GM12878 (cell line): ENCODE results near the gene JMY. TPM values are rescaled to one million over a fixed set of nuclear protein-coding genes. Genes with fewer than 3 reads are reported as not detected.

ENCODE experiments used
- ATAC-seq: fragments of 200-7000 bp; cut with Tn5 transposase; 3 replicates; pipeline ENCODE4 v1.9.1; 2020; ENCODE audit warnings: mild to moderate bottlenecking, moderate library complexity
- BruUV-seq: library from RNA; stranded (reverse); fragments of 400-500 nt; replicated peaks from 2 replicates; lab custom pipeline; 2021; lab: Mats Ljungman, UMichigan
- CTCF ChIA-PET: fragments of 300-600 bp; sonication (Branson Sonifier 250); formaldehyde crosslinking; extraction: SDS; loops from one replicate; lab custom pipeline; 2021; ENCODE audit warnings: inconsistent platforms; lab: Yijun Ruan, JAX
- POLR2A ChIA-PET: fragments of 350-600 bp; formaldehyde crosslinking; extraction: SDS; loops from one replicate; lab custom pipeline; 2021; ENCODE audit warnings: inconsistent platforms; lab: Charles Lee
- RAD21 ChIA-PET: fragments of 300-600 bp; sonication (Branson Sonifier 250); formaldehyde crosslinking; loops from one replicate; lab custom pipeline; 2023; ENCODE audit warnings: antibody characterized with exemption; ENCODE audit not compliant: unreplicated experiment; lab: Charles Lee
- SMC1A ChIA-PET: fragments of 300-600 bp; sonication (Branson Sonifier 250); formaldehyde crosslinking; loops from one replicate; lab custom pipeline; 2023; ENCODE audit not compliant: unreplicated experiment, uncharacterized antibody; lab: Charles Lee
- DNase-seq: peaks from one replicate; pipeline ENCODE4 v3.0.0-alpha.2; 2011; ENCODE audit warnings: low read depth, low spot score
- FAIRE-seq: peaks from 3 replicates; lab custom pipeline; 2011; peaks lifted over from hg19 to GRCh38; lab: Jason Lieb, UNC
- H2AFZ ChIP-seq: 2 replicates; pipeline ENCODE4 v1.6.0; 2011; ENCODE audit warnings: low read depth, low read length, control low read depth; ENCODE audit not compliant: control insufficient read depth
- H3K27ac ChIP-seq: 2 replicates; pipeline ENCODE4 v1.5.1; 2011; ENCODE audit warnings: control low read depth; ENCODE audit not compliant: control insufficient read depth, insufficient read depth
- H3K27me3 ChIP-seq, 2 experiments: replicated peaks in 1 of 2; 2 replicates each; pipeline versions ENCODE4 v1.6.0 to v1.6.1; 2011; ENCODE audit warnings: low read length in 1 of 2; ENCODE audit not compliant: control insufficient read depth in 2 of 2, insufficient read depth in 2 of 2
- H3K36me3 ChIP-seq, 2 experiments: 2 replicates each; pipeline ENCODE4 v1.5.1; 2011; ENCODE audit warnings: low read length in 1 of 2; ENCODE audit not compliant: control insufficient read depth in 2 of 2, insufficient read depth in 2 of 2
- H3K4me1 ChIP-seq: 2 replicates; pipeline ENCODE4 v1.6.1; 2011; ENCODE audit warnings: mild to moderate bottlenecking, low read length, moderate library complexity, mixed read lengths; ENCODE audit not compliant: control insufficient read depth, insufficient read depth
- H3K4me2 ChIP-seq: 2 replicates; pipeline ENCODE4 v1.6.0; 2011; ENCODE audit warnings: control low read depth; ENCODE audit not compliant: control insufficient read depth, insufficient read depth
- H3K4me3 ChIP-seq: fragments of 200-600 bp; sonication (generic); 2 replicates; pipeline ENCODE4 v1.5.1; 2016
- H3K79me2 ChIP-seq: 2 replicates; pipeline ENCODE4 v1.6.0; 2011; ENCODE audit warnings: low read length; ENCODE audit not compliant: control insufficient read depth, insufficient read depth
- H3K9ac ChIP-seq: 2 replicates; pipeline ENCODE4 v1.8.0; 2011; ENCODE audit warnings: low read length, control low read depth, mixed read lengths; ENCODE audit not compliant: control insufficient read depth, insufficient read depth
- H3K9me3 ChIP-seq: replicated peaks from 3 replicates; pipeline ENCODE4 v1.5.1; 2011; ENCODE audit warnings: mild to moderate bottlenecking, low read length; ENCODE audit not compliant: control insufficient read depth, insufficient read depth
- H4K20me1 ChIP-seq: 2 replicates; pipeline ENCODE4 v1.6.0; 2011; ENCODE audit not compliant: control insufficient read depth, insufficient read depth
- CREB1 ChIP-seq: IDR thresholded peaks from 2 replicates; pipeline ENCODE4 v1.6.1; 2012; ENCODE audit warnings: low read depth, mild to moderate bottlenecking, inconsistent platforms
- ESRRA ChIP-seq: IDR thresholded peaks from 2 replicates; pipeline ENCODE4 v1.6.1; 2012; ENCODE audit warnings: mild to moderate bottlenecking, low read length, improper control_type of control experiment
- IKZF1 ChIP-seq: fragments of 450-650 bp; conservative IDR thresholded peaks from 2 replicates; pipeline ENCODE4 v1.6.1; 2017; ENCODE audit warnings: antibody characterized with exemption, mild to moderate bottlenecking
- MEF2B ChIP-seq: fragments of 450-650 bp; IDR thresholded peaks from 2 replicates; pipeline ENCODE4 v1.6.1; 2018; ENCODE audit warnings: mild to moderate bottlenecking, moderate library complexity; ENCODE audit not compliant: partially characterized antibody, poor library complexity, severe bottlenecking
- NBN ChIP-seq: fragments of 450-650 bp; IDR thresholded peaks from 2 replicates; pipeline ENCODE4 v1.6.1; 2016
- PBX3 ChIP-seq: IDR thresholded peaks from 2 replicates; pipeline ENCODE4 v1.6.1; 2011; ENCODE audit warnings: mild to moderate bottlenecking, low read depth, low read length, moderate library complexity; ENCODE audit not compliant: insufficient replicate concordance
- POU2F2 ChIP-seq: IDR thresholded peaks from 3 replicates; pipeline ENCODE4 v1.6.1; 2011; ENCODE audit warnings: low read depth, mild to moderate bottlenecking, low read length, borderline replicate concordance
- RELB ChIP-seq: fragments of 450-650 bp; IDR thresholded peaks from 2 replicates; pipeline ENCODE4 v1.6.1; 2017; ENCODE audit warnings: low read depth, mild to moderate bottlenecking, moderate library complexity
- RFX5 ChIP-seq: IDR thresholded peaks from 2 replicates; pipeline ENCODE4 v1.6.1; 2011; ENCODE audit warnings: low read depth, low read length, improper control_type of control experiment
- SIX5 ChIP-seq: IDR thresholded peaks from 2 replicates; pipeline ENCODE4 v1.6.1; 2011; ENCODE audit warnings: mild to moderate bottlenecking, low read depth, low read length, moderate library complexity; ENCODE audit not compliant: severe bottlenecking
- SPI1 ChIP-seq: IDR thresholded peaks from 2 replicates; pipeline ENCODE4 v1.6.1; 2011; ENCODE audit warnings: low read depth, mild to moderate bottlenecking, low read length, moderate library complexity, borderline replicate concordance; ENCODE audit not compliant: insufficient read depth
- ZBTB4 ChIP-seq: fragments of 450-650 bp; formaldehyde crosslinking; IDR thresholded peaks from 2 replicates; pipeline ENCODE4 v1.4.0; 2022; ENCODE audit warnings: mild to moderate bottlenecking, moderate library complexity
- ZNF622 ChIP-seq: fragments of 450-650 bp; IDR thresholded peaks from 2 replicates; pipeline ENCODE4 v1.6.1; 2017; ENCODE audit warnings: mild to moderate bottlenecking, inconsistent platforms
- ZNF687 ChIP-seq: fragments of 450-650 bp; IDR thresholded peaks from 2 replicates; pipeline ENCODE4 v1.6.1; 2017; ENCODE audit warnings: mild to moderate bottlenecking, moderate library complexity
- in situ Hi-C: fragments of 300-500 bp; cut with MboI; formaldehyde crosslinking; loops from 9 replicates; pipeline ENCODE4 v1.14.3; 2018; ENCODE audit warnings: mixed read lengths
- intact Hi-C: fragments of 100-400 bp; cut with micrococcal nuclease; formaldehyde crosslinking; loops from one replicate; pipeline ENCODE4 v1.14.2; 2022; ENCODE audit not compliant: unreplicated experiment
- polyA plus RNA-seq, 11 experiments: library from polyadenylated mRNA; depleted of rRNA in 4 of 11; unstranded in 6 of 11; stranded (reverse) in 5 of 11; fragments of >200 nt; fragmentation: Nextera tagmentation in 4 of 11; fragmentation: Illumina TruSeq in 1 of 11; extraction: Ambion mirVana in 4 of 11; extraction: Trizol in 1 of 11; gene quantifications; 1 replicate in 1 of 11; 2 replicates in 10 of 11; pipeline versions ENCODE4 v1.2.1 to v1.2.3, GENCODE V29; 2011 to 2016; ENCODE audit warnings: inconsistent platforms in 2 of 11, missing spikeins in 2 of 11, low read depth in 1 of 11
- total RNA-seq, 4 experiments: library from RNA; depleted of rRNA in 3 of 4; stranded (reverse); fragments of >200 nt in 3 of 4; fragmentation: Illumina TruSeq in 1 of 4; extraction: Trizol in 1 of 4; gene quantifications; 2 replicates each; pipeline versions ENCODE4 v1.2.1 to v1.2.3, GENCODE V29; 2013 to 2021

JMY gene
- total and polyA plus RNA-seq, 10 of the 15 experiments (the other 5 are each of a cell fraction or from before 2014, with no cell fraction given) = 0.63 to 4.8 (median 2.4) TPM

- Histone ChIP-seq H3K36me3 (no peaks in the 10 kb centered on the region), H4K20me1 (no peaks in the 10 kb centered on the region), H3K4me1 (no peaks in the 10 kb centered on the region), H3K27me3 (no peaks in the 10 kb centered on the region), H3K27ac (no peak overlapping the region), H3K4me3 (no peak overlapping the region), H3K79me2 (no peaks in the 10 kb centered on the region), H3K9me3 (no peaks in the 10 kb centered on the region), H3K4me2 (no peak overlapping the region), H2AFZ (no peak overlapping the region), H3K9ac (no peak overlapping the region)
- intact Hi-C loops (no loop called here), in situ Hi-C loops (no loop called here)
- DNase-seq = no peak
- BruUV-seq = no TSS peak
- no peak for TF ChIP-seq POU2F2
- no peak for TF ChIP-seq NBN
- TF ChIP-seq RELB = no peak
- no peak for TF ChIP-seq SPI1
- no peak for TF ChIP-seq IKZF1
- no peak for TF ChIP-seq RFX5
- TF ChIP-seq ESRRA = no peak
- TF ChIP-seq CREB1 = no peak
- TF ChIP-seq ZNF622 = no peak
- no peak for TF ChIP-seq ZNF687
- no peak for TF ChIP-seq SIX5
- TF ChIP-seq ZBTB4 (CRISPR knock-in tag) = no peak
- TF ChIP-seq PBX3 = no peak
- TF ChIP-seq MEF2B = no peak
- no peak for FAIRE-seq
- ChIA-PET CTCF (interaction anchor here (1.0 to 1.4 kb wide), 5 partner anchors 11 to 259 kb away, joined by 3 to 7 read pairs (median 3); no protein-coding TSS in a partner anchor), SMC1A (interaction anchor here (1.1 to 1.7 kb wide), 2 partner anchors 24 to 48 kb away, joined by 3 to 6 read pairs; no protein-coding TSS in a partner anchor), POLR2A (no interaction called here), RAD21 (no interaction called here)
- no peak for ATAC-seq
Observed at GRCh38 chr5:79202076-79202475, 33.9 kb upstream of the JMY start.
